ENCODE data around the gene LRRIQ4. TPM values are rescaled to one million over a fixed set of nuclear protein-coding genes. Genes with fewer than 3 reads are reported as not detected.

The LRRIQ4 gene
- total RNA-seq, 1 donor from 2014 or later, result not detected

- DNase-seq (ENCODE audit: low spot score in 2 of 2), result no peak
- Histone ChIP-seq H3K36me3 (no peaks in the 10 kb centered on the region), H3K27me3 (no peaks in the 10 kb centered on the region), H3K4me3 (no peak overlapping the region), H3K9me3 (no peaks in the 10 kb centered on the region), H3K4me1 (no peaks in the 10 kb centered on the region), H3K27ac (no peak overlapping the region)
- TF ChIP-seq, protein P1, sequence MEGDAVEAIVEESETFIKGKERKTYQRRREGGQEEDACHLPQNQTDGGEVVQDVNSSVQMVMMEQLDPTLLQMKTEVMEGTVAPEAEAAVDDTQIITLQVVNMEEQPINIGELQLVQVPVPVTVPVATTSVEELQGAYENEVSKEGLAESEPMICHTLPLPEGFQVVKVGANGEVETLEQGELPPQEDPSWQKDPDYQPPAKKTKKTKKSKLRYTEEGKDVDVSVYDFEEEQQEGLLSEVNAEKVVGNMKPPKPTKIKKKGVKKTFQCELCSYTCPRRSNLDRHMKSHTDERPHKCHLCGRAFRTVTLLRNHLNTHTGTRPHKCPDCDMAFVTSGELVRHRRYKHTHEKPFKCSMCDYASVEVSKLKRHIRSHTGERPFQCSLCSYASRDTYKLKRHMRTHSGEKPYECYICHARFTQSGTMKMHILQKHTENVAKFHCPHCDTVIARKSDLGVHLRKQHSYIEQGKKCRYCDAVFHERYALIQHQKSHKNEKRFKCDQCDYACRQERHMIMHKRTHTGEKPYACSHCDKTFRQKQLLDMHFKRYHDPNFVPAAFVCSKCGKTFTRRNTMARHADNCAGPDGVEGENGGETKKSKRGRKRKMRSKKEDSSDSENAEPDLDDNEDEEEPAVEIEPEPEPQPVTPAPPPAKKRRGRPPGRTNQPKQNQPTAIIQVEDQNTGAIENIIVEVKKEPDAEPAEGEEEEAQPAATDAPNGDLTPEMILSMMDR (IDR thresholded peaks at IDR 0.05), result no peak
- intact Hi-C loops (cut with DNase I), result no loop called here
Measured at GRCh38 chr3:169822091-169822490, 9.4 kb downstream of the LRRIQ4 start.

DNA sequence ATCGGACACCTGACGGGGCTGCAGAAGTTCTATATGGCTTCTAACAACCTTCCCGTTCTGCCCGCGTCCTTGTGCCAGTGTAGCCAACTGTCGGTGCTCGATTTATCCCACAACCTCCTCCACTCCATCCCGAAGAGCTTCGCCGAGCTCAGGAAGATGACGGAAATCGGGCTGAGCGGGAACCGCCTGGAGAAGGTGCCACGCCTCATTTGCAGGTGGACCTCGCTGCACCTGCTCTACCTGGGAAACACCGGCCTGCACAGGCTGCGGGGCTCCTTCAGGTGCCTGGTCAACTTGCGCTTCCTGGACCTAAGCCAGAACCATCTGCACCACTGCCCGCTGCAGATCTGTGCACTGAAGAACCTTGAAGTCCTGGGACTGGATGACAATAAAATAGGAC is 9.9 kb downstream of the LRRIQ4 start:
- intact Hi-C loops (cut with DNase I), result no loop called here
- Histone ChIP-seq H3K9me3 (no peaks in the 10 kb centered on the region), H3K4me1 (no peaks in the 10 kb centered on the region), H3K27ac (no peak overlapping the region), H3K36me3 (no peaks in the 10 kb centered on the region), H3K27me3 (no peaks in the 10 kb centered on the region), H3K4me3 (no peak overlapping the region)
- no peak for DNase-seq (ENCODE audit: low spot score in 2 of 2)
- TF ChIP-seq, protein P1 (IDR thresholded peaks at IDR 0.05), result no peak

- no peak overlapping the region for H3K4me3 ChIP-seq
- intact Hi-C loops (cut with DNase I), result no loop called here
- H3K27ac ChIP-seq, result no peak overlapping the region
- no peaks in the 10 kb centered on the region for H3K4me1 ChIP-seq
- H3K27me3 ChIP-seq, result no peaks in the 10 kb centered on the region
- TF ChIP-seq, protein P1 (IDR thresholded peaks at IDR 0.05), result no peak
- H3K9me3 ChIP-seq, result no peaks in the 10 kb centered on the region
- no peaks in the 10 kb centered on the region for H3K36me3 ChIP-seq
- no peak for DNase-seq (ENCODE audit: low spot score in 2 of 2)
Measured at GRCh38 chr3:169822983-169823382, 10.3 kb downstream of the LRRIQ4 start.

DNA sequence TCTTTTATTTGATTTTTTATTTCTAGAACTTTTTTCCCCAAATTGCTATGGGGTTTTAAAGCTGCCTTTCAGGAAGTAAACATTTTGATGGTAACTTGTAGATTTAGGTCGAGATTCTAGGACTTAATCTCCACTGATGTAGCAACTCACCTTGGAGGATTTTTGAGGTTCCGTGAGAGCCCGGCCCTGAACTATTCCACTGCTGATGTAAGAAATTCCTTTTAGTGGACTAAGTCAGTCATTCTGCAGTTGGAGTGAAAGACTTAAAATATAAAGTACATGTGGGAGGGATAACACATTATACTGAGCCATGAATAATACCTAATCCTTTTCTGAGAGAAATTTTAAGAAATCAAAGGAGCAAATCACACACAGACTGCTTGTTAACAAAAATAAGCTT is 12.6 kb downstream of the LRRIQ4 start:
- no peaks in the 10 kb centered on the region for H3K4me1 ChIP-seq
- no peaks in the 10 kb centered on the region for H3K36me3 ChIP-seq
- no peak overlapping the region for H3K4me3 ChIP-seq
- H3K27ac ChIP-seq, result no peak overlapping the region
- intact Hi-C loops (cut with DNase I), result no loop called here
- H3K9me3 ChIP-seq, result no peaks in the 10 kb centered on the region
- no peaks in the 10 kb centered on the region for H3K27me3 ChIP-seq
- no peak for DNase-seq (ENCODE audit: low spot score in 2 of 2)
- TF ChIP-seq, protein P1 (IDR thresholded peaks at IDR 0.05), result no peak

DNA sequence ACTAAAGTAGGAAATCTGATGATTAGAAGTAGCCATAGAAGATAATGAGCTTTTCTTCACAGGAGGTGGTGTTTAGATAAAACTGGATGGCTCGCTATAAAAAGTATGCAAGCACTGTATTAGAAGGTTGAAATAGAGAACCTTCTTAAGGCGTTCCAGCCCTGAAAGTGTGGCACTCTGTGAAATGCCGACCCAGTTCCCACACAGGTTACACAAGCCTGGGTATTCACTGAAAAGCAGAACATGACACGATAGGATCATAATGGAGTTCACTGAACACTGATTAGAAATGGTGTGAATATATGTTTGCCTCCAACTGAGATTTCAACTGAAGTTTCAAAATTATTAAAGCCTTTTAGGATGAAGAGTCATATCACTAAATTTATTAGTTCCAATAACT is 15.0 kb downstream of the LRRIQ4 start:
- intact Hi-C loops (cut with DNase I), result no loop called here
- H3K36me3 ChIP-seq, result no peaks in the 10 kb centered on the region
- TF ChIP-seq, protein P1 (IDR thresholded peaks at IDR 0.05), result no peak
- H3K27ac ChIP-seq, result no peak overlapping the region
- no peak for DNase-seq (ENCODE audit: low spot score in 2 of 2)
- no peaks in the 10 kb centered on the region for H3K27me3 ChIP-seq
- H3K9me3 ChIP-seq, result no peaks in the 10 kb centered on the region
- no peak overlapping the region for H3K4me3 ChIP-seq
- no peaks in the 10 kb centered on the region for H3K4me1 ChIP-seq

GRCh38 chr3:169835533-169835932 is 22.9 kb downstream of the LRRIQ4 start:
- intact Hi-C loops (cut with DNase I), result no loop called here
- Histone ChIP-seq H3K36me3 (no peaks in the 10 kb centered on the region), H3K27me3 (no peaks in the 10 kb centered on the region), H3K4me1 (no peaks in the 10 kb centered on the region), H3K9me3 (no peaks in the 10 kb centered on the region), H3K4me3 (no peak overlapping the region), H3K27ac (no peak overlapping the region)
- TF ChIP-seq, protein P1 (IDR thresholded peaks at IDR 0.05), result no peak
- DNase-seq (ENCODE audit: low spot score in 2 of 2), result no peak

Measured in ascending aorta (tissue), 2 donors.